NCI-H2171 (cell line): Measurements from ENCODE around the gene CRLF2.
"Not testable (repeated sequence)": the region's sequence is repeated elsewhere in the genome, so short reads cannot be mapped to it uniquely, and the experiment has no call there.

Experiments
- DNase-seq: peaks from one replicate; lab custom pipeline; 2025; lab: John Stamatoyannopoulos, UW

The CRLF2 gene

DNA sequence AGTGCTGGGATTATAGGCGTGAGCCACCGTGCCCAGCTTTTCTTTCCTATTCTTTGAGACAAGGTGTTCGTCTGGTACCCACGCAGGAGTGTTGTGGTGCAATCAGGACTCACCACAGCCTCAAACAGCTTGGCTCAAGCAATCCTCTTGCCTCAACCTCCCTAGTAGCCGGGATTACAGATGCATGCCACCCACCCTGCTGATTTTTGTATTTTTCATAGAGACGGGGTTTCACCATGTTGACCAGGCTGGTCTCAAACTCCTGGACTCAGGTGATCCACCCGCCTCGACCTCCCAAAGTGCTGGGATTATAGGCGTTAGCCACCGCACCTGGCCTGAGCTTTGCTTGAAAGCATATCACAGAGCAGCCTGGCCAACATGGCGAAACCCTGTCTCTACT, 1.5 kb upstream of the CRLF2 start:
- no peak for DNase-seq

GRCh38 chrX:1210844-1211243, 1.6 kb downstream of the CRLF2 start:
- DNase-seq, result no peak

GRCh38 chrX:1207496-1208025, 4.9 kb downstream of the CRLF2 start:
- DNase-seq, result no peak

DNA sequence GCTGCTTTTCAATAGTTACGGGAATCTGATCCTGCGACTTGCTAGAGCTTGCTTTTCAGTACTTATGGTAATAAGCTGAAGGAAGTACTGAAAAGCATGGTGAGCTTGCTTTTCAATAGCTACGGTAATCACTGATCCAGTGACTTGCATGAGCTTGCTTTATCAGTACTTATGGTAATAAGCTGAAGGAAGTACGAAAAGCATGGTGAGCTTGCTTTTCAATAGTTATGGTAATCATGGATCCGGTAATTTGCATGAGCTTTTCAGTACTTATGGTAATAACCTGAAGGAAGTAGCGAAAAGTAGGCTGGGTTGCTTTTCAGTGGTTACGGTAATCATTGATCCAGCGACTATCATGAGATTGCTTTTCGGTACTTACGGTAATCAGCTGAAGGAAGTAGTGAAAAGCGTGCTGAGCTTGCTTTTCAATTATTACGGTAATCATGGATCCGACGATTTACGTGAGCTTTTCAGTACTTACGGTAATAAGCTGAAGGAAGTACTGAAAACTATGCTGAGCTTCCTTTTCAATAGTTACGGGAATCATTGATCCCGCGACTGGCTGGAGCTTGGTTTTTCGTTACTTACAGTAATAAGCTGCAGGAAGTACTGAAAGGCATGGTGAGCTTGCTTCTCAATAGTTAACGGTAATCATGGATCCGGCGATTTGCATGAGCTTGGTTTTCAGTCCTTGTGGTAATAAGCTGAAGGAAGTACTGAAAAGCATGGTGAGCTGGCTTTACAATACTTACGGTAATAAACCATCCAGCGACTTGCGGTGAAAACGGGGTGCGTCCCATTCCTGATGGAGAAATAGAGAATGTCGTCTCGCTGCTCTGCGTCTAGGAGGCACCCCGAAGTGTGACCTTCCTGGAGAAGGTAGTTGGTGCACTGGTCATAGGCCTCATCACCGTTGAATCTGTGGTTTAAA, 6.5 kb downstream of the CRLF2 start:
- no peak for DNase-seq

DNA sequence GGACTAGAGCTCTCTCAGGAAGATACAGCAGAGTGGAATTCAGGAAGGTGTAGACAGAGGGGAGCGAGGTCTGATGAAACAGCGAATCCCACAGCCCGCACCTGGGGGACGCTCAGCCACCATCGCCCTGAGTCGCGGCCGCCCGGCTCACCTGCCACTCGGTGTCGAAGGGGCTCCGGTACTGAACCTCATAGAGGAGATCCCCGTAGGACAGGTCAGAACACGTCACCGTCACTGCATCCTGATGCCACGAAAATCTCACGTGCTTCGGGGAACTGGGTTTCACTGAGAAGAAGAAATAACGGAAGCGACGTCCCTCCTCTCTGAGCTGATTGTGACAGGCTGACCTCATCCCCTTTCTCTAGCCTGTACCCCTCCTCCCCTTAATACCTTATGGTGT, 10.2 kb downstream of the CRLF2 start:
- DNase-seq, result no peak

GRCh38 chrX:1196436-1196835, 16.0 kb downstream of the CRLF2 start:
- no peak for DNase-seq

DNA sequence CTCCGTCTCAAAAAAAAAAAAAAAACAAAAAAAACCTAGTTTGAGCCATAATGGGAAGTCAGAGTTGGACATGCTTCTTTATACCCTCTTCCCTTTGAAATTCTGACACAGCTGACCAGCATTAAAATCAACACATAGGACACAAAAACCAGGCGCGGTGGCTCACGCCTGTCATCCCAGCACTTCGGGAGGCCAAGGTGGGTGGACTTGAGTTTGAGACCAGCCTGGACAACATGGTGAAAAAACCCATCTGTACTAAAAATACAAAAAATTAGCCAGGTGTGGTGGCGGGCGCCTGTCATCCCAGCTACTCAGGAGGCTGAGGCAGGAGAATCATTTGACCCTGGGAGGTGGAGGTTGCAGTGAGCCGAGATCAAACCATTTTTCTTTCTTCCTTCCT, 20.3 kb downstream of the CRLF2 start:
- not testable (repeated sequence) for DNase-seq

GRCh38 chrX:1190596-1191145, 21.8 kb downstream of the CRLF2 start:
- DNase-seq, result no peak

DNA sequence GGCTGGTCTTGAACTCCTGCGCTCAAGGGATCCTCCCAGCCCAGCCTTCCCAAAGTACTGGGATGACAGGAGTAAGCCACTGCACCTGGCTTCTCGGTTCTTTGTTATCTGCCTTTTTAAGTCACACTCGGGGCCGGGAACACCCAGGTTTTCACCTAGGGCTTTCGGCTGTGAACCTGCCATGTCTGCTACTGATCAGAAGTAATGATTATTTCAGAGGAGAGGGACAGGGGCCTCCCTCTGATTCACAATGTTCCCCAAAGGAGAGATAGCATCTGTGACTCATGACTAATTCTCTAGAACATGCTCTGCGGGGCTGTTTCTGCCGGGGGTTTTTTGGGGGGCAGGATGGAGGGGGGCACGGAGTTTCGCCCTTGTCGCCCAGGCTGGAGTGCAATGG, 26.9 kb downstream of the CRLF2 start:
- no peak for DNase-seq

GRCh38 chrX:1182211-1182610, 30.2 kb downstream of the CRLF2 start:
- DNase-seq, result no peak

GRCh38 chrX:1181661-1182060, 30.8 kb downstream of the CRLF2 start:
- not testable (repeated sequence) for DNase-seq

DNA sequence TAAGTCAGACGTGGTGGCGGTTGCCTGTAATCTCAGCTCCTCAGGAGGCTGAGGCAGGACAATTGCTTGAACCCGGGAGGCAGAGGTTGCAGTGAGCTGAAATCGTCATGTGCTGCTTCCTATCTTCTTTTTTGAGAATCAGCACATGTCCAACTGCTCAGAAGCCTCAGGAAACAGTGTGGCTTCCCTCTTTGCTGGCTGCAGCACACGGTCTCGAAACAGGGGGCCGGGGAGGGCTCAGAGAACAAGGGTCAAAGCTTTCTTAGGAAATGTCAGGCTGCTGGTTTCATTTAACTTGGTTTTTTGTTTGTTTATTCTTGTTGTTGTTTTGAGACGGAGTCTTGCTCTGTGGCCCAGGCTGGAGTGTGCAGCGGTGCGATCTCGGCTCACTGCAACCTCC, 31.3 kb downstream of the CRLF2 start:
- no peak for DNase-seq

GRCh38 chrX:1178580-1179057, 33.8 kb downstream of the CRLF2 start:
- DNase-seq, result no peak

DNA sequence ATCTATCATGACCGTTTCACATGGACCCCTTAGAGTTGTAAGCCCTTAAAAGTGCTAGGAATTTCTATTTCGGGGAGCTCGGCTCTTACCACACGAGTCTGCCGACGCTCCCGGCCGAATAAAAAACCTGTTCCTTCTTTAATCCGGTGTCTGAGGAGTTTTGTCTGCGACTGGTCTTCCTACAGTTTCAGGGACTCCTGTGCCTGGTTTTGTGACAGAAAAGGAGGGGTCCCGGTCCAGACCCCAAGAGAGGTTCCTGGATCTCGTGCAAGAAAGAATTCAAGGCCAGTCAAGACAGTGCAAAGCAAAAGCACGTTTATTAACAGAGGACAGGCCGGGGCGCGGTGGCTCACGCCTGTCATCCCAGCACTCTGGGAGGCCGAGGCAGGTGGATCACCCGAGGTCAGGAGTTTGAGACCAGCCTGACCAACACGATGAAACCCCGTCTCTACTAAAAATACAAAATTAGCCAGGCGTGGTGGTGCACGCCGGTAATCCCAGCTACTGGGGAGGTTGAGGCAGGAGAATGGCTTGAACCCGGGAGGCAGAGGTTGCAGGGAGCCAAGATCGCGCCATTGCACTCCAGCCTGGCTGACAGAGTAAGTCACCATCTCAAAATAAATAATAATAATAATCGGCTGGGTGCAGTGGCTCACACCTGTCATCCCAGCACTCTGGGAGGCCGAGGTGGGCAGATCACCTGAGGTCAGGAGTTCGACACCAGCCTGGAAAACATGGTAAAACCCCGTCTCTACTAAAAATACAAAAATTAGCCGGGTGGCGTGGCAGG, 35.7 kb downstream of the CRLF2 start:
- not testable (repeated sequence) for DNase-seq

GRCh38 chrX:1174609-1175545, 37.6 kb downstream of the CRLF2 start:
- DNase-seq, result not testable (repeated sequence)

DNA sequence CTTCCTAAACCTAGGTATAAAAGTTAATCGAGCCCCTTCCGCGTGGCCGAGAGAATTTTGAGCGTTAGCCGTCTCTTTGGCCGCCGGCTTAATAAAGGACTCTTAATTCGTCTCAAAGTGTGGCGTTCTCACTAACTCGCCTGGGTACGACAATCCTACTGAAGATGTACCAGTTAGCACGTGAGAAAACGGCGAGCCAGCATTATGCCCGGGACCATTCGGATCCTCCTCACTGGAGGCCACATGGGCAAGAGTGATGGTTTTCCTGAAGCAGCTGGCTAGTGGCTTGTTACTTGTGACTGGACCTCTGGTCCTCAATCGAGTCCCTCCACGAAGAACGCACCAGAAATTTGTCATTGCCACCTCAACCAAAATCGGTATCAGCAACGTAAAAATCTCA, 39.0 kb downstream of the CRLF2 start:
- not testable (repeated sequence) for DNase-seq

DNA sequence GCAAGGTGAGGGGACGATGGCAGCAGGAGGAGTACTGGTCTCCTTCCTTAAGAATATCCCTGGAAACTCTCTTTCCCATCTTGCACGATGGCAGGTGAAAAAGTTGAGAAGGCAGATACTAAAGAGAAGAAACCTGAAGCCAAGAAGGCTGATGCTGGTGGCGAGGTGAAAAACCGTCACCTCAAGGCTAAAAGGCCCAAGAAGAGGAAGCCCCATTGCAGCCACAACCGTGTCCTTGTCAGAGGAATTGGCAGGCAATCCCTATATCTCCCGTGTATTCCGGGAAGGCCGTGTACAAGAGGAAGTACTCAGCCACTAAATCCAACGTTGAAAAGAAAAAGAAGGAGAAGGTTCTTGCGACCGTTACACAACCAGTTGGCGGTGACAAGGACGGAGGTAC, 40.0 kb downstream of the CRLF2 start:
- no peak for DNase-seq

- not testable (repeated sequence) for DNase-seq
These were observed 40.5 kb downstream of the CRLF2 start for GRCh38 chrX:1171915-1172314.

GRCh38 chrX:1170243-1170642, 42.2 kb downstream of the CRLF2 start:
- DNase-seq, result no peak

DNA sequence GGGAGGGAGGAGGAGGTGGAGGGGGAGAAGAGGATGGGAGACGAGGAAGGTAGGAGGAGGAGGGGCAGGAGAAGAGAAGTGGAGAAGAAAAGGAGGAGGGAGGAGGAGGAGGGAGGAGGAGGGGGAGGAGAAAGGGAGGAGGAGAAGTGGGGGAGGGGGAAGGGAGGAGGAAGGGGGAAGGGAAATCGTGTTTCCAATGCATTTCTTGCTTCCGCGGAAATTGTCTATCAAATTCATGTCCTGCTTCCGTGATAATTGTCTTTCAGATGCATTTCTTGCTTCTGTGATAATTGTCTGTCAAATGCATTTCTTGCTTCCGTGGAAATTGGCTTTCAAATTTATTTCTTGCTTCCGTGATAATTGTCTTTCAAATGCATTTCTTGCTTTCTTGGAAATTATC, 43.3 kb downstream of the CRLF2 start:
- DNase-seq, result no peak

GRCh38 chrX:1167918-1168481, 44.4 kb downstream of the CRLF2 start:
- no peak for DNase-seq
